Epithelial cell of esophagus (primary cell): ENCODE data around the gene SMARCD1.

Source experiments
- DNase-seq: peaks from one replicate; pipeline ENCODE4 v3.0.0; 2010; ENCODE audit warnings: low read depth
- H3K4me3 ChIP-seq: 2 replicates; pipeline ENCODE4 v1.5.1; 2011; ENCODE audit warnings: mild to moderate bottlenecking, low read length, control low read depth
- CTCF ChIP-seq: IDR thresholded peaks from 2 replicates; pipeline ENCODE4 v1.5.1; 2011; ENCODE audit warnings: low read depth, mild to moderate bottlenecking, low read length, control low read depth, inconsistent platforms; ENCODE audit not compliant: insufficient read depth; ENCODE audit errors: missing control alignments

Gene SMARCD1

DNA sequence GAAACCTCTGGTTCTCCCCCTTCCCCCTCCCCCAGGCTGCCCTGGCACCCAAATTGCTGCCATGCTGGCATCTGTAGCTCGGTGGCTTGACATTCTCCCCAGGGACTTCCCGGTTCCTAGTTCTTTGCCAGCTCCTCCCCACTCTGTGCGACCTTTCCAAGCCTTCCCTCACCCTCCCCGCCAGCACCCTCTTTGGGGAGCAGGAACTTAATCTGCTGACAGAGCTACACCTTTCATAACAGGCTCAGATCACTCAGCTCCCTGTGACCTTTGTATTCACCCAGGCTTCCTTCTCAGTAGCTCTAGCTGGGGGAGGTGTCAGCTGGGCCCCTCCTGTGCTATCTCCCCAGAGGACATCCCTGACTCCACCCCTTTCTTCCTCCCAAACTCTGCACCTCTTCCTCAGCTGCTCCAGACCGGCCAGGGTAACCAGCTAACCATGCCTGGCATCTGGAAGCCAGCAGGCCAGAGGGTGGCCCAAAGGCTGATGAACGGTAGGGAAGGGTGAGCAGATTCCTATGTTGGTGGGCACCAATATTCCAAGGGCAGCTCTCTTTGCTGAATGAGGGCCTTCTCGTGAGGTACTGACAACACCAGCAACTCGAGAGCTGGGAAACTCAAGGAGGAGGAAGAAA lies 25.1 kb downstream of the SMARCD1 start:
- H3K4me3 ChIP-seq, result no peak overlapping the region
- DNase-seq, result no peak
- no peak for TF ChIP-seq CTCF

DNA sequence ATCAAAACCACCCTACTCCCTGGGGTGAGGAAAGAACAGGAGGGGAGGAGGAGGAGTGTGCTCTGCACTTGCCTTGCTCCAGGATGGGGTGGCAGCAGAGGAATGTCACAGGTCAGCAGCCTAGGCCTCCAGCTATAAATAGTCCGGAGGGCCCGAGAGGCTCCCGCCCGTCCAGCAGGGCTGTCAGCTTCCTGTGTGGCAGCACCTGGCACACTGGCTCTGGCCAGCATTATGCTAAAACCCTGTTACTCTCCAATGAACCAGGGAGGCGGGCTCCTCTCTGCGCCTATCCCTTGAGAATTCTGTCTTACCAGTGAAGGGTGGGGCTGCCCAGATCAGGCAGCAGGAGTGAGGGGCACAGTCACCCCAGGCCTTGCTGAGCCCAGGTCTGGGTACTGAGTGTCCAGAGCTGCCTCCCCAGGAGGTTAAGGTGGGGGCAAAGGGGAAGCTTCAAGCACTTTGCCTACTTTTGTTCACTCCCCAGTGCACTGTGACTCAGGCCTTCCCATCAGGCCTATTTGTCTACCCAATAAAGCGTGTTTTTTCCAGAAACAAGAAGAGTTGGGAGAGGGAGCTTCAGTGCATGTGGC lies 25.7 kb downstream of the SMARCD1 start:
- TF ChIP-seq CTCF, result no peak
- H3K4me3 ChIP-seq, result no peak overlapping the region
- peak; percentile 18 for DNase-seq

- no peak for DNase-seq
- peak overlapping the region; percentile 40 for H3K4me3 ChIP-seq
- no peak for TF ChIP-seq CTCF
Measured at GRCh38 chr12:50111395-50111692, 26.2 kb downstream of the SMARCD1 start.

GRCh38 chr12:50111693-50112455 lies 26.7 kb downstream of the SMARCD1 start, which contains the start of gene COX14:
Gene COX14 (plus strand): TSS chr12:50112236. CDS start chr12:50120044, 7,808 bp downstream.
- peak; percentile 100 for DNase-seq
- H3K4me3 ChIP-seq, result peak within 1 kb of the TSS; percentile 92
- TF ChIP-seq CTCF, result peak; percentile 91

- no peak for DNase-seq
- peak overlapping the region; percentile 92 for H3K4me3 ChIP-seq
- no peak for TF ChIP-seq CTCF
Measured at GRCh38 chr12:50112456-50113218, 27.5 kb downstream of the SMARCD1 start.

- TF ChIP-seq CTCF, result no peak
- DNase-seq, result no peak
- no peak overlapping the region for H3K4me3 ChIP-seq
Measured at GRCh38 chr12:50117057-50117622, 32.0 kb downstream of the SMARCD1 start.
